GM23248 (cell line): ENCODE results near the gene CARD14. TPM values are rescaled to one million over a fixed set of nuclear protein-coding genes. Genes with fewer than 3 reads are reported as not detected.

Experiments
- DNase-seq: peaks from one replicate; pipeline ENCODE4 v3.0.0-alpha.2; 2015
- H2AFZ ChIP-seq: fragments of 200-600 bp; sonication (generic); 2 replicates; pipeline ENCODE4 v1.6.1; 2016; ENCODE audit warnings: antibody characterized with exemption
- H3F3A ChIP-seq: fragments of 200-600 bp; sonication (generic); 2 replicates; pipeline ENCODE4 v1.6.1; 2016; ENCODE audit warnings: mild to moderate bottlenecking, antibody characterized with exemption, mixed run types; ENCODE audit not compliant: insufficient read depth
- H3K27ac ChIP-seq: fragments of 200-600 bp; sonication (generic); 2 replicates; pipeline ENCODE4 v1.5.1; 2016; ENCODE audit warnings: mild to moderate bottlenecking
- H3K27me3 ChIP-seq: fragments of 200-600 bp; sonication (generic); replicated peaks from 2 replicates; pipeline ENCODE4 v1.6.1; 2016; ENCODE audit warnings: mild to moderate bottlenecking; ENCODE audit not compliant: insufficient read depth
- H3K36me3 ChIP-seq: fragments of 200-600 bp; sonication (generic); 2 replicates; pipeline ENCODE4 v1.6.1; 2016; ENCODE audit warnings: low read depth, mild to moderate bottlenecking
- H3K4me1 ChIP-seq: fragments of 200-600 bp; sonication (generic); 2 replicates; pipeline ENCODE4 v1.6.1; 2016; ENCODE audit warnings: mild to moderate bottlenecking; ENCODE audit not compliant: insufficient read depth
- H3K4me2 ChIP-seq: fragments of 200-600 bp; sonication (generic); one replicate; pipeline ENCODE4 v1.6.1; 2016; ENCODE audit warnings: mild to moderate bottlenecking; ENCODE audit not compliant: unreplicated experiment
- H3K4me3 ChIP-seq: fragments of 200-600 bp; sonication (generic); 2 replicates; pipeline ENCODE4 v1.5.1; 2016; ENCODE audit warnings: mild to moderate bottlenecking
- H3K79me2 ChIP-seq: fragments of 200-600 bp; sonication (generic); 2 replicates; pipeline ENCODE4 v1.6.1; 2016; ENCODE audit warnings: mild to moderate bottlenecking; ENCODE audit not compliant: insufficient read depth
- H3K9ac ChIP-seq: fragments of 200-600 bp; sonication (generic); 2 replicates; pipeline ENCODE4 v1.6.1; 2016; ENCODE audit warnings: mild to moderate bottlenecking
- H3K9me2 ChIP-seq: fragments of 200-600 bp; sonication (generic); 2 replicates; pipeline ENCODE4 v1.6.1; 2016; ENCODE audit warnings: mixed run types, mild to moderate bottlenecking, moderate library complexity; ENCODE audit not compliant: insufficient read depth
- H3K9me3 ChIP-seq: fragments of 200-600 bp; sonication (generic); one replicate; pipeline ENCODE4 v1.6.1; 2017; ENCODE audit warnings: low read depth
- H4K20me1 ChIP-seq: fragments of 200-600 bp; sonication (generic); 2 replicates; pipeline ENCODE4 v1.6.0; 2016; ENCODE audit not compliant: insufficient read depth
- EZH2 ChIP-seq: fragments of 200-600 bp; sonication (generic); IDR thresholded peaks from 2 replicates; pipeline ENCODE4 v1.6.1; 2018; ENCODE audit warnings: antibody characterized with exemption, mild to moderate bottlenecking; ENCODE audit not compliant: insufficient read depth, poor library complexity, severe bottlenecking
- EZH2phosphoT487 ChIP-seq: fragments of 200-600 bp; sonication (generic); IDR thresholded peaks from 2 replicates; pipeline ENCODE4 v1.6.1; 2018; ENCODE audit warnings: antibody characterized with exemption, moderate library complexity, mild to moderate bottlenecking, low read depth; ENCODE audit not compliant: insufficient read depth
- WGBS, 2 experiments: methylation state at CpG; one replicate each; pipeline ENCODE4 v1.1.6; 2015 to 2017; ENCODE audit warnings: low lambda C conversion rate in 2 of 2, low coverage in 1 of 2; ENCODE audit errors: missing lambda C conversion rate in 2 of 2; 5-methylcytosine and 5-hydroxymethylcytosine counted together
- in situ Hi-C: fragments of 300-500 bp; cut with MboI; formaldehyde crosslinking; loops from 2 replicates; pipeline ENCODE4 v1.15.0; 2020
- polyA plus RNA-seq: library from polyadenylated mRNA; unstranded; fragments of >200 nt; fragmentation: Nextera tagmentation; extraction: Ambion mirVana; gene quantifications from 2 replicates; pipeline ENCODE4 v1.2.1, GENCODE V29; 2016
- total RNA-seq: library from RNA; depleted of rRNA; stranded (reverse); fragments of >200 nt; shearing (Covaris generic); gene quantifications from 2 replicates; pipeline ENCODE4 v1.2.3, GENCODE V29; 2014

CARD14 gene
- total and polyA plus RNA-seq, 2 experiments from 2014 or later, result 0.06 TPM; not detected in 1

- Histone ChIP-seq H3K27ac (peak overlapping the region; percentile 49), H3K27me3 (no peaks in the 10 kb centered on the region), H3F3A (no peaks in the 10 kb centered on the region), H3K4me1 (peaks cover 4% of the 10 kb centered on the region; the same call in 1 of the 2 replicates), H2AFZ (peak overlapping the region; percentile 83), H3K4me3 (peak overlapping the region; percentile 85), H3K9me2 (no peaks in the 10 kb centered on the region), H3K4me2 (peak overlapping the region; percentile 84), H3K79me2 (peaks cover 22% of the 10 kb centered on the region), H3K9ac (peak overlapping the region; percentile 85), H3K9me3 (no peaks in the 10 kb centered on the region), H4K20me1 (no peaks in the 10 kb centered on the region), H3K36me3 (no peaks in the 10 kb centered on the region; the same call in 1 of the 2 replicates)
- WGBS, 2 experiments, result 3% methylated on average over 5 of the region's 5 CpGs
- no peak for DNase-seq
- TF ChIP-seq EZH2phosphoT487, result no peak
- no peak for TF ChIP-seq EZH2
- in situ Hi-C loops, result no loop called here
Measured at GRCh38 chr17:80219763-80220053, 49.9 kb downstream of the CARD14 start.

- H3K9ac ChIP-seq, result peak within 1 kb of the TSS; percentile 85
- peak within 1 kb of the TSS; percentile 49 for H3K27ac ChIP-seq
- no peaks in the 10 kb centered on the region; the same call in 1 of the 2 replicates for H3K36me3 ChIP-seq
- H2AFZ ChIP-seq, result peak within 1 kb of the TSS; percentile 83
- no peaks in the 10 kb centered on the region for H3K9me2 ChIP-seq
- H3K4me3 ChIP-seq, result peak within 1 kb of the TSS; percentile 85
- in situ Hi-C loops, result no loop called here
- WGBS, 2 experiments, result 1 to 2% methylated on average over 26 to 71 of the region's 77 CpGs
- peaks cover 4% of the 10 kb centered on the region; the same call in 1 of the 2 replicates for H3K4me1 ChIP-seq
- peak within 1 kb of the TSS; percentile 84 for H3K4me2 ChIP-seq
- H3K79me2 ChIP-seq, result peaks cover 22% of the 10 kb centered on the region
- DNase-seq, result peak; percentile 90
- H3K27me3 ChIP-seq, result no peaks in the 10 kb centered on the region
- no peaks in the 10 kb centered on the region for H4K20me1 ChIP-seq
- TF ChIP-seq EZH2phosphoT487, result no peak
- TF ChIP-seq EZH2, result no peak
- no peaks in the 10 kb centered on the region for H3F3A ChIP-seq
- no peaks in the 10 kb centered on the region for H3K9me3 ChIP-seq
Measured at GRCh38 chr17:80220054-80220735, 50.4 kb downstream of the CARD14 start, which contains the start of the genes SGSH and SLC26A11. Gene SGSH, minus strand, starts transcription at chr17:80220333. Its CDS starts 20 bp downstream, at chr17:80220313. Gene SLC26A11, plus strand, starts transcription at chr17:80220427. Its CDS starts 1,134 bp downstream, at chr17:80221561.

GRCh38 chr17:80220736-80221215, 50.9 kb downstream of the CARD14 start:
- no peaks in the 10 kb centered on the region for H3F3A ChIP-seq
- H2AFZ ChIP-seq, result peak overlapping the region; percentile 83
- in situ Hi-C loops, result no loop called here
- peak overlapping the region; percentile 84 for H3K4me2 ChIP-seq
- H4K20me1 ChIP-seq, result no peaks in the 10 kb centered on the region
- peaks cover 4% of the 10 kb centered on the region; the same call in 1 of the 2 replicates for H3K4me1 ChIP-seq
- H3K27ac ChIP-seq, result no peak overlapping the region
- H3K9me2 ChIP-seq, result no peaks in the 10 kb centered on the region
- WGBS, 2 experiments, result 2 to 4% methylated on average over 30 to 41 of the region's 41 CpGs
- no peaks in the 10 kb centered on the region; the same call in 1 of the 2 replicates for H3K36me3 ChIP-seq
- peak overlapping the region; percentile 85 for H3K9ac ChIP-seq
- TF ChIP-seq EZH2 (no peak), EZH2phosphoT487 (no peak)
- H3K4me3 ChIP-seq, result peak overlapping the region; percentile 85
- H3K79me2 ChIP-seq, result peaks cover 22% of the 10 kb centered on the region
- no peaks in the 10 kb centered on the region for H3K27me3 ChIP-seq
- H3K9me3 ChIP-seq, result no peaks in the 10 kb centered on the region
- peak; percentile 55 for DNase-seq

- Histone ChIP-seq H3K79me2 (peaks cover 22% of the 10 kb centered on the region), H3K4me2 (peak overlapping the region; percentile 84), H3K27me3 (no peaks in the 10 kb centered on the region), H4K20me1 (no peaks in the 10 kb centered on the region), H3F3A (no peaks in the 10 kb centered on the region), H3K27ac (no peak overlapping the region), H3K9me2 (no peaks in the 10 kb centered on the region), H3K9ac (peak overlapping the region; percentile 85), H2AFZ (no peak overlapping the region), H3K9me3 (no peaks in the 10 kb centered on the region), H3K4me1 (peaks cover 4% of the 10 kb centered on the region; the same call in 1 of the 2 replicates), H3K36me3 (no peaks in the 10 kb centered on the region), H3K4me3 (peak overlapping the region; percentile 85)
- TF ChIP-seq EZH2phosphoT487 (no peak), EZH2 (no peak)
- 82 to 89% methylated on average over 27 to 29 of the region's 29 CpGs for WGBS, 2 experiments
- in situ Hi-C loops, result no loop called here
- no peak for DNase-seq
Measured at GRCh38 chr17:80221351-80222105, 51.7 kb downstream of the CARD14 start.
